D341Med (cell line): ENCODE measurements around the gene RELA.

Experiments
- DNase-seq: peaks from one replicate; pipeline ENCODE4 v3.0.0; 2012; ENCODE audit warnings: low spot score

The RELA gene

DNA sequence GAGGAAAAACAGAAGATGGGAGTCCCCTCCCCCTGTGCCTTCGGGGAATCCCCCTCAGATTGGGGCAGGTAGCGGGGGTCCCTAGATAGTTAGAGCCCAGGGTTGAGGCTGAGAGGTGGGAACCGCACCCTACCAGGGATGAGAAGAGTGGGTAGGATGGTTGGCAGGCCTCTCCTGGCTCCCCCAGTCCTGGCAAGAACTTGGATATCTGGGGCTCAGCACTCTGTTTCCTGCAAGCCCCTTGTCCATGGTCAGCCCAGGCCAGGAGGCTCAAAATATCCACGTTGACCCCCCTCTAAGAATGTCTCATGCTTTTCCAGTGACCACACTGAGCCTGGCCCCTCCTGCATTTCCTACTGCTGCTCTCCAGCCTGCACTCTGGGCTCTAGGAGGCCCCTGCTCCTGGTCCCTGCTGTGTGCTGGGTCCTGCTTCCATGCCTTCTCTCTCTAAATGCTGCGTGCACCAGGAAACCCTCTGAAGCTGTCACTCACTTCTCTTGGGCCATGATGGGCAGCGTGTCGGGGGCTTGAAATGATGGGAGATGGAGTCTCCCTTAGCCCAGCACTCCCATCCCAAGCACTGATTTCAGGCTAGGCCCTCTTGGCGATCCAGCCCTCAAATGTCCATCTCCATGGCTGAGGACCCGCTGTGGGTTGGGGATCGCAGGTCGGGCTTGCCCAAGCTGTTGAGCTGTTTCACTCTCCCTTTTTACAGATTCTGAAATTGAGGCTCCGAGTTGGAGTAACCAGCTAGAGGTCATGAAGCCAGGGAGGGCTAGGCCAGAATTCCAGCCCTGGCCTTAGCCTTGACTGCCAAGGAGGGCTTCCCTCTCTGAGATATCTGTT is 50.7 kb downstream of the RELA start:
- DNase-seq = no peak

DNA sequence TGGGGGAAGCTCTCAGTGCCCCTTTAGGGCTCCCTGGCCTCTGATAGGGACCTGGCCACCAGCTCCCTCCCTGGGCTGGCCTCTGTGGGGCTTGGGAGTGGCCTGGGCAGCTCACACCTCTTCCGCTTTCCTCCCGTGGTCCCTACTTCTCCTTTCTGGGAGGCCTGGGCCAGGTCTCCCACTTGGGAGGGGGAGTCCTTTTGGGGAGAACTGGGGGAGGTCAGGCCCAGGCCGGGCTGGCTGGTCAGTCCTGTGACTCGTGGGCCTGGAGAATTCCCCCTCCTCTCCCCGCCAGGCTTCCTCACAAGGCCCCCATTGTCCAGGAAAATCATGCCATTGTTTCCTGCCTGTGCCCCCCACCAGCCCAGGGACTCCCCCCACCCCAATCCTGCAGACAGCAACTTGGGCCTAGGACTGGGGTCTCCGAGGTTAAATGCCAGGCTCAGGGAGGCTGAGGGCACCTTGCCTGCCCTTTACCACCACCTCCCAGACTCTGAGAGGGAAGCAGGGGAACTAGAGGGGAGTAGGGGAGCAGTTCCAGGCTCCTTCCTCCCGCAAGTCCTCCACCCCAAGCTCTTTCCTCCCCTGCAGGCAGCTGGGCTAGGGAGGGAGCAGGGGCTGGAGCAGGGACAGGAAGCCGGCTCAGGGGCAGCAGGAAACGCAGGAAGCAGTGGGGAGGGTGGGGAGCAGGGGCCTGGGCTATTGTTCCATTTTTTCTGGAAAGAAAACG is 51.5 kb downstream of the RELA start:
- DNase-seq = no peak

DNA sequence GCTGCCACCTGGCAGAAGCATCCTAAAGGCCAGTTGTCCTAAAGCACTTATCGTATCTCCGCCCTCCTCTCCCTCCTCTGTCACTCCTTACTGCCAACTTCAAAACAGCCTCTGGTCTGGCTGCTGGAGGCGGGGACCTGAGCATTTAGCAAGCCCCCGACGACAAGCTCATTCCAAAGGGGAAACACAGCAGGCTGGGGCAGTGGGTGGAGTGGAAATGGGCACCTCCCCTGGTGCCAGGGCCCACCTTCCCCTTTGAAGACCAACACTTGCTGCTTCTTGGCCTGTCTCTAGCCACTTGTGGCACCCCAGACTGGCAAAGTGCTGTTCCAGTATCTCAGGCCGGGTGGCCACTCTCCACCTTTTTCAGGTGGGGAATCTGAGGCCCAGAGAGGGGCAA is 52.3 kb downstream of the RELA start:
- no peak for DNase-seq

DNA sequence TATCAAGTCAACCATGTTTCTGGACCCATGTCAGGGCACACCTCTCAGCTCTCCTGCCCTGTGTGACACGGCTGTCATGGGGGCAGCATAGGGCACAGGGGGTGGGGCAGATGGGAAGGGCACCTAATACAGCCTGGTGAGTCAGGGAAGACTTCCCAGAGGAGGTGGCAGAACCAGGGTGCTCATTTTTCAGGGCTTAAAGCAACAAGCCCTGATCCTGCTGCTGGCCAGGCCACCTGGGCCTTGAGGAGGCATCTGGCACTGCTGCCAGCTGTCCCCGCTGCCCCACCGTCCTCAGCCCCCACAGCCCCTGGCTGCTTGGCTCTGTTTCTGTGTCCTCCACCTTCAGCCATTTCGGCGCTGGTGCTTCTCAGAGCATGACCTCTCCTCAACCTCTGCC is 53.1 kb downstream of the RELA start:
- DNase-seq = no peak

DNA sequence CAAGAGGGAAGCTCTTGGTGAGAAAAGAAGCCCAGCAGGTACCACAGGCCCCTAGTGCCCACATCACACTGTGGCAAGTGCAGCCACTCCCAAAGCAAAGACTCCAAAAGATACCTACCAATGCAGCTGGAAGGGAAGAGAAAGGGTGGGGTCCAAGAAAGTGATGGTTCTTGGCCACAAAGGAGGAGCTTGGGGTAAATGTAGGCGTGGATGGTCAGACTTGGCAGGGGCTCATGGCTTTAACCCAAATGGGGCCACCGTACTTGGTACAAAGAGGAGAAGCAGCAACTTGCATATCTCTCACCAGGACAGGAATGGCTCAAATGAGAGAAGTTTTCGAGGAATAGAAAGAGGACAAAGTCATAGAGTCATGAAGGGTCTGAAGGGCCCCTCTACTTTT is 53.5 kb downstream of the RELA start:
- DNase-seq = no peak

DNA sequence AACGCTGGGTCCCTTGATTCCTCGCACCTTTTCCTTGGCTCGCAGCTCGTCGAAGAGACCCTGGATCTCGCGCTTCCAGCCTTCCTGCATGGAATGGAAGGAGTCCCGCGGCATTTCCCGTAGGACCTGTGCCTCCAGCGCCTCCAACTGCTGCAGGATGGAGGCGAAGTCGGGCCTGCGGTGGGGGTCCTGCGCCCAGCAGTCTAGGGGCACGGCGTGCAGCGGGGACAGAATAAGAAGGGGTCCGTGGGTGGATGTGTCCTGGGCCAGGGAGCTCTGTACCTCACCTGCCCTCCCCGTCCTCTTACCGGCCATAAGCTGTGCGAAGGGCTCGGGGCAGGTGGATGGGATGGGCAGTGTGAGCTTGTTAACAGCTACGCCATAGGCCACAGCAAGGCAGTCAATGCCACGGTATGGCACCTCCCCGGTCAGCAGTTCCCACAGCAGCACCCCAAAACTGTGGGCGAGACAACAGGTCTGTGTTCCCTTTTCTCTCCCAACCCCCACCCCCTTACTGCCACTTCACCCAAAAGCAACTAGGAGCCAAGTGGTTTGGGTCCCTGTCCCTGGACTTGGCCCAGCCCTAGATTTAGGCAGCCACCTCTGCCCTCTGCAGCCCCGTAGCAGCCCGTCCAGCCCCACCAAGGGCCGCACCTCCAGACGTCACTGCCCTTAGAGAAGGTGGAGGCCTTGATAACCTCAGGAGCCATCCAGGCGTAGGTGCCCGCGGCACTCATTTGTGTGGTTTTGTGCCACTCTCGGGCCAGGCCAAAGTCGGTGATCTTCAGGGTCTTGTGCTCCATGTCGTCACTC is 54.9 kb downstream of the RELA start:
- DNase-seq = no peak

DNA sequence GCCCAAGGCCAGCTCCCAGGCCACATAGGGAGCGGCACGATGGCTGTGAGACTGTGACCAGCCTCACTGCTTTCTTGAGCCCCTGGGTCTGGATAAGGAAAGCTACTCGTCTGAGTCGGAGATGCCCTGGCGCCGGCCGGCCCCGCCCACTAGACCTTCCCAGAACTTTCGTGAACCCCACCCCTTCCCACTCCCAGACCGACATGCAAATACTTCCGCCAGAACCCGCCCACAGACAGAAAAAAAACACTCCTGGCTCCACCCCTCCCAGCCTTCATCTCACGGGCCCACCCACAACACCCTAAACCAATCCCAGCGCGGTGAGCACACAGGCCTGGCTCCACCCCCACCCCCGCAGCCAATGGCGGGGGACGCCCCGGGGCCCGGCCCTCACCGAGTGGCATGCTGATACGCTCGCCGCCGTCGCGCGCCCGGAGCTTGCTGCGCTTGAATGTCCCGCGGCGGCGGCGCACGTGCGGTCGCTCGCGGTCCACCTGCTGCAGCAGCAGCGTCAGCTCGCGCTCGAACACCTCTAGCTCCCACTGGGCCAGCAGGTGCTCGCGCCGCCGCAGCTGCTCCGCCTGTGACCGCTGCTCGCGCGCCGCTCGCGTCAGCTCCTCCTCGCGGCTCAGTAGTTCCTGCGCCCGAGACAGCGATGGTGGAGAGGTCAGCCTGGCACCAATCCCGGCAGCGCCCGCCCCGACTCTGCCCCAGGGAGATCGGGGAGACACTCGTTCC is 55.7 kb downstream of the RELA start:
- peak; percentile 94 for DNase-seq

DNA sequence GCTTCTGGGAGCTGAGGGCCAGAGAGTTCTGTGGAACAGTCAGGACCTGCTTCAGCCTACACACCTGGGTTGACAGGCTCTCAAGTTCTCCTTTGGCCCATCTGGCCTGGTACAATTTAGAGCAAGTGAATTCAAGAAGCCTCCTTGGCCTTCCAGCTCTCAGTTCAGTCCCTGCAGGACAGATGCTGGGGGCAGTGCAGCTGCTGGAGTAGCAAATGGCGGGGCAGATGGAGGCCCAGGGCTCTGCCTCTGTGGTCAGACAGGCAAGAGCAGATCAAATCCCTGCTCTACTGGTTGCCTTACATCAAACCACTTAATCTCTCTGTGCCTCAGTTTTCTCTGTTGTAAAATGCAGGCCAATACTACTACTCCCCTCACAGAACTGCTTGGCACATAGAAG is 58.5 kb downstream of the RELA start:
- no peak for DNase-seq
